Ascending aorta (tissue), 2 donors: Measurements from ENCODE around the gene SLC19A1. TPM values are rescaled to one million over a fixed set of nuclear protein-coding genes. Genes with fewer than 3 reads are reported as not detected.

ENCODE experiments used
- DNase-seq, 2 donors: peaks; one replicate each; pipeline ENCODE4 v3.0.0-alpha.2; 2019; ENCODE audit warnings: low spot score in 2 of 2
- H3K27ac ChIP-seq, 2 donors: fragments of 200-600 bp; sonication (generic); one replicate each; pipeline ENCODE4 v1.5.1; 2016 to 2017; ENCODE audit warnings: mild to moderate bottlenecking in 1 of 2
- H3K27me3 ChIP-seq: fragments of 200-600 bp; sonication (generic); one replicate; pipeline ENCODE4 v1.5.1; 2017
- H3K36me3 ChIP-seq, 2 donors: fragments of 200-600 bp; sonication (generic); one replicate each; pipeline ENCODE4 v1.5.1; 2016
- H3K4me1 ChIP-seq, 2 donors: fragments of 200-600 bp; sonication (generic); one replicate each; pipeline ENCODE4 v1.5.1; 2016 to 2017; ENCODE audit warnings: mild to moderate bottlenecking in 1 of 2
- H3K4me3 ChIP-seq, 2 donors: fragments of 200-600 bp; sonication (generic); one replicate each; pipeline ENCODE4 v1.5.1; 2016 to 2017; ENCODE audit warnings: mild to moderate bottlenecking in 1 of 2
- H3K9me3 ChIP-seq, 2 donors: fragments of 200-600 bp; sonication (generic); one replicate each; pipeline ENCODE4 v1.5.1; 2016
- intact Hi-C: fragments of 100-400 bp; cut with DNase I; formaldehyde crosslinking; loops from one replicate; pipeline ENCODE4 v1.15.1; 2023
- total RNA-seq: library from RNA; depleted of rRNA; stranded (reverse); fragments of >200 nt; gene quantifications from one replicate; pipeline ENCODE4 v1.1.0, GENCODE V29; 2016
- TF ChIP-seq, protein P1 (sequence below), 3 experiments: fragments of 200-600 bp in 2 of 3; fragments of 450-650 bp in 1 of 3; sonication (generic) in 2 of 3; IDR thresholded peaks; one replicate each; pipeline ENCODE4 v1.5.1; 2016 to 2019; ENCODE audit warnings: antibody characterized with exemption in 3 of 3, mild to moderate bottlenecking in 1 of 3, moderate library complexity in 1 of 3

The SLC19A1 gene
- total RNA-seq, 1 donor from 2014 or later, result 8.4 TPM

DNA sequence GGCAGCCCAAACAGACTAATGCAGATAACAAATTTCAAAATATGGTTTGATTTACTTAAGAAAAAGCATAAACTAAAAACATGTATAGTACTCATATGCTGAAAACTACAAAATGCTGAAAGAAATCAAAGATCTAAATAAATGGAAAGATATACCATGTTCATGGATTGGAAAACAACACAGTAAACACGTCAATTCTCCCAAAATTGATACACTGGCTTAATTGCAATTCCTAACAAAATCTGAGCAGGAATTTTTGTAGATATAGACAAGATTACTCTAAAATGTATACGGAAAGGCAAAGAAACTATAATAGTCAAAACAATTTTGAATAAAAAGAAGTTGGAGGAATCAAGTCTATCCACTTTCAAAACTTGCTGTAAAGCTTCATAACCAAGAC, 21.0 kb downstream of the SLC19A1 start:
- H3K27me3 ChIP-seq, result no peaks in the 10 kb centered on the region
- H3K9me3 ChIP-seq, result peaks cover 28 to 41% of the 10 kb centered on the region in 2 donors
- no peaks in the 10 kb centered on the region for H3K4me1 ChIP-seq
- intact Hi-C loops, result no loop called here
- H3K4me3 ChIP-seq, result no peak overlapping the region
- no peak overlapping the region for H3K27ac ChIP-seq
- no peak for DNase-seq
- no peaks in the 10 kb centered on the region for H3K36me3 ChIP-seq
- TF ChIP-seq, protein P1, sequence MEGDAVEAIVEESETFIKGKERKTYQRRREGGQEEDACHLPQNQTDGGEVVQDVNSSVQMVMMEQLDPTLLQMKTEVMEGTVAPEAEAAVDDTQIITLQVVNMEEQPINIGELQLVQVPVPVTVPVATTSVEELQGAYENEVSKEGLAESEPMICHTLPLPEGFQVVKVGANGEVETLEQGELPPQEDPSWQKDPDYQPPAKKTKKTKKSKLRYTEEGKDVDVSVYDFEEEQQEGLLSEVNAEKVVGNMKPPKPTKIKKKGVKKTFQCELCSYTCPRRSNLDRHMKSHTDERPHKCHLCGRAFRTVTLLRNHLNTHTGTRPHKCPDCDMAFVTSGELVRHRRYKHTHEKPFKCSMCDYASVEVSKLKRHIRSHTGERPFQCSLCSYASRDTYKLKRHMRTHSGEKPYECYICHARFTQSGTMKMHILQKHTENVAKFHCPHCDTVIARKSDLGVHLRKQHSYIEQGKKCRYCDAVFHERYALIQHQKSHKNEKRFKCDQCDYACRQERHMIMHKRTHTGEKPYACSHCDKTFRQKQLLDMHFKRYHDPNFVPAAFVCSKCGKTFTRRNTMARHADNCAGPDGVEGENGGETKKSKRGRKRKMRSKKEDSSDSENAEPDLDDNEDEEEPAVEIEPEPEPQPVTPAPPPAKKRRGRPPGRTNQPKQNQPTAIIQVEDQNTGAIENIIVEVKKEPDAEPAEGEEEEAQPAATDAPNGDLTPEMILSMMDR (IDR thresholded peaks at IDR 0.05), result no peak

DNA sequence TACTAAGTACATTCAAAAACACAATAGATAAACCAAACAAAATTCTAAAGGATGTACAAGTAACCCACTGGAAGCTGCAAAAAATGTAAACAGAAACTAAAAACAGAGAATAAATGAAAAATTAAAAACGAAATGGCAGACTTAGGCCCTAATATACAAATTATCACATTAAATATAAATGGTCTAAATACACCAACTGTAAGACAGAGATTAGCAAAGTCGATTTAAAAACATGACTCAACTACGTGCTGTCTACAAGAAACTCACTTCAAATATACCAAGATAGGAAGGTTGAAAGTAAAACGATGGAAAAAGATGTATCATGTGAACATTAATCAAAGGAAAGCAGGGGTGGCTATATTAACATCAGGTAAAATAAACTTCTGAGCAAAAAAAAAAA, 23.1 kb downstream of the SLC19A1 start:
- no peak overlapping the region for H3K27ac ChIP-seq
- no peaks in the 10 kb centered on the region for H3K4me1 ChIP-seq
- H3K4me3 ChIP-seq, result no peak overlapping the region
- no peaks in the 10 kb centered on the region for H3K36me3 ChIP-seq
- H3K27me3 ChIP-seq, result no peaks in the 10 kb centered on the region
- H3K9me3 ChIP-seq, result peaks cover 28 to 41% of the 10 kb centered on the region in 2 donors
- TF ChIP-seq, protein P1 (IDR thresholded peaks at IDR 0.05), result no peak
- no peak for DNase-seq
- intact Hi-C loops, result no loop called here

- Histone ChIP-seq H3K27me3 (no peaks in the 10 kb centered on the region), H3K4me3 (no peak overlapping the region), H3K4me1 (no peaks in the 10 kb centered on the region), H3K9me3 (peaks cover 28 to 41% of the 10 kb centered on the region in 2 donors), H3K36me3 (no peaks in the 10 kb centered on the region), H3K27ac (no peak overlapping the region)
- intact Hi-C loops, result no loop called here
- no peak for DNase-seq
- TF ChIP-seq, protein P1 (IDR thresholded peaks at IDR 0.05), result no peak
Measured at GRCh38 chr21:45518742-45519141, 23.5 kb downstream of the SLC19A1 start.

GRCh38 chr21:45517249-45518065, 24.8 kb downstream of the SLC19A1 start:
- intact Hi-C loops, result no loop called here
- DNase-seq, result peak in 1 of 2 donors; percentile 60
- Histone ChIP-seq H3K27me3 (no peaks in the 10 kb centered on the region), H3K36me3 (peaks cover 3 to 5% of the 10 kb centered on the region in 2 donors), H3K4me1 (no peaks in the 10 kb centered on the region), H3K9me3 (peaks cover 28 to 41% of the 10 kb centered on the region in 2 donors), H3K27ac (no peak overlapping the region), H3K4me3 (no peak overlapping the region)
- TF ChIP-seq, protein P1 (IDR thresholded peaks at IDR 0.05), result no peak

GRCh38 chr21:45516671-45517151, 25.5 kb downstream of the SLC19A1 start:
- H3K4me3 ChIP-seq, result no peak overlapping the region
- H3K27me3 ChIP-seq, result no peaks in the 10 kb centered on the region
- TF ChIP-seq, protein P1 (IDR thresholded peaks at IDR 0.05), result no peak
- no peak overlapping the region for H3K27ac ChIP-seq
- H3K4me1 ChIP-seq, result no peaks in the 10 kb centered on the region
- H3K36me3 ChIP-seq, result peaks cover 9 to 13% of the 10 kb centered on the region in 2 donors
- H3K9me3 ChIP-seq, result peaks cover 26 to 38% of the 10 kb centered on the region in 2 donors
- intact Hi-C loops, result no loop called here
- DNase-seq, result peak in 1 of 2 donors; percentile 51
